ENCODE data around the gene MMRN1.

Gene MMRN1

GRCh38 chr4:89981789-89982334, 87.2 kb downstream of the MMRN1 start:
- TF ChIP-seq ZFP3 (CRISPR knock-in tag; IDR thresholded peaks at IDR 0.05): no peak
- TF ChIP-seq ZNF8 (CRISPR knock-in tag; IDR thresholded peaks at IDR 0.05): no peak
- no peak for TF ChIP-seq ZC3H10 (CRISPR knock-in tag; IDR thresholded peaks at IDR 0.05)
- TF ChIP-seq POU6F1 (CRISPR knock-in tag; IDR thresholded peaks at IDR 0.05; ENCODE audit: borderline replicate concordance, low read depth): no peak
- no peak for ATAC-seq

- TF ChIP-seq PPARA (CRISPR knock-in tag; IDR thresholded peaks at IDR 0.05; ENCODE audit: borderline replicate concordance) (no peak), ZC3H10 (CRISPR knock-in tag; IDR thresholded peaks at IDR 0.05) (no peak), ARNTL (CRISPR knock-in tag; IDR thresholded peaks at IDR 0.05; ENCODE audit: borderline replicate concordance, low read depth) (no peak), BACH2 (CRISPR knock-in tag; IDR thresholded peaks at IDR 0.05; ENCODE audit: borderline replicate concordance) (no peak), SNAI2 (CRISPR knock-in tag; IDR thresholded peaks at IDR 0.05) (no peak), ZNF565 (CRISPR knock-in tag; conservative IDR thresholded peaks at IDR 0.05; ENCODE audit: low read depth) (no peak)
- ATAC-seq: no peak
Observed at GRCh38 chr4:89988268-89988667, 93.6 kb downstream of the MMRN1 start.

- TF ChIP-seq ZFP3 (CRISPR knock-in tag; IDR thresholded peaks at IDR 0.05) (no peak), CSRNP3 (CRISPR knock-in tag; IDR thresholded peaks at IDR 0.05) (no peak), POU6F1 (CRISPR knock-in tag; IDR thresholded peaks at IDR 0.05; ENCODE audit: borderline replicate concordance, low read depth) (no peak), ZNF8 (CRISPR knock-in tag; IDR thresholded peaks at IDR 0.05) (no peak), TCF4 (CRISPR knock-in tag; IDR thresholded peaks at IDR 0.05; ENCODE audit: borderline replicate concordance) (no peak), ZNF70 (CRISPR knock-in tag; IDR thresholded peaks at IDR 0.05) (no peak)
- TF ChIP-seq, protein P1, sequence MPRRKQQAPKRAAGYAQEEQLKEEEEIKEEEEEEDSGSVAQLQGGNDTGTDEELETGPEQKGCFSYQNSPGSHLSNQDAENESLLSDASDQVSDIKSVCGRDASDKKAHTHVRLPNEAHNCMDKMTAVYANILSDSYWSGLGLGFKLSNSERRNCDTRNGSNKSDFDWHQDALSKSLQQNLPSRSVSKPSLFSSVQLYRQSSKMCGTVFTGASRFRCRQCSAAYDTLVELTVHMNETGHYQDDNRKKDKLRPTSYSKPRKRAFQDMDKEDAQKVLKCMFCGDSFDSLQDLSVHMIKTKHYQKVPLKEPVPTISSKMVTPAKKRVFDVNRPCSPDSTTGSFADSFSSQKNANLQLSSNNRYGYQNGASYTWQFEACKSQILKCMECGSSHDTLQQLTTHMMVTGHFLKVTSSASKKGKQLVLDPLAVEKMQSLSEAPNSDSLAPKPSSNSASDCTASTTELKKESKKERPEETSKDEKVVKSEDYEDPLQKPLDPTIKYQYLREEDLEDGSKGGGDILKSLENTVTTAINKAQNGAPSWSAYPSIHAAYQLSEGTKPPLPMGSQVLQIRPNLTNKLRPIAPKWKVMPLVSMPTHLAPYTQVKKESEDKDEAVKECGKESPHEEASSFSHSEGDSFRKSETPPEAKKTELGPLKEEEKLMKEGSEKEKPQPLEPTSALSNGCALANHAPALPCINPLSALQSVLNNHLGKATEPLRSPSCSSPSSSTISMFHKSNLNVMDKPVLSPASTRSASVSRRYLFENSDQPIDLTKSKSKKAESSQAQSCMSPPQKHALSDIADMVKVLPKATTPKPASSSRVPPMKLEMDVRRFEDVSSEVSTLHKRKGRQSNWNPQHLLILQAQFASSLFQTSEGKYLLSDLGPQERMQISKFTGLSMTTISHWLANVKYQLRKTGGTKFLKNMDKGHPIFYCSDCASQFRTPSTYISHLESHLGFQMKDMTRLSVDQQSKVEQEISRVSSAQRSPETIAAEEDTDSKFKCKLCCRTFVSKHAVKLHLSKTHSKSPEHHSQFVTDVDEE (CRISPR knock-in tag; IDR thresholded peaks at IDR 0.05): no peak
- TF ChIP-seq, protein P2, sequence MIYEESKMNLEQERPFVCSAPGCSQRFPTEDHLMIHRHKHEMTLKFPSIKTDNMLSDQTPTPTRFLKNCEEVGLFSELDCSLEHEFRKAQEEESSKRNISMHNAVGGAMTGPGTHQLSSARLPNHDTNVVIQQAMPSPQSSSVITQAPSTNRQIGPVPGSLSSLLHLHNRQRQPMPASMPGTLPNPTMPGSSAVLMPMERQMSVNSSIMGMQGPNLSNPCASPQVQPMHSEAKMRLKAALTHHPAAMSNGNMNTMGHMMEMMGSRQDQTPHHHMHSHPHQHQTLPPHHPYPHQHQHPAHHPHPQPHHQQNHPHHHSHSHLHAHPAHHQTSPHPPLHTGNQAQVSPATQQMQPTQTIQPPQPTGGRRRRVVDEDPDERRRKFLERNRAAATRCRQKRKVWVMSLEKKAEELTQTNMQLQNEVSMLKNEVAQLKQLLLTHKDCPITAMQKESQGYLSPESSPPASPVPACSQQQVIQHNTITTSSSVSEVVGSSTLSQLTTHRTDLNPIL (CRISPR knock-in tag; IDR thresholded peaks at IDR 0.05; ENCODE audit: low read depth): no peak
- ATAC-seq: no peak
Observed at GRCh38 chr4:89992744-89993143, 98.1 kb downstream of the MMRN1 start.

GRCh38 chr4:89994176-89994873, 99.7 kb downstream of the MMRN1 start:
- no peak for ATAC-seq
- TF ChIP-seq, protein P1 (CRISPR knock-in tag; IDR thresholded peaks at IDR 0.05): no peak
- TF ChIP-seq OSR1 (CRISPR knock-in tag; IDR thresholded peaks at IDR 0.05): no peak
- no peak for TF ChIP-seq GLIS3 (CRISPR knock-in tag; IDR thresholded peaks at IDR 0.05)
- no peak for TF ChIP-seq ZNF70 (CRISPR knock-in tag; IDR thresholded peaks at IDR 0.05)
- no peak for TF ChIP-seq ZNF8 (CRISPR knock-in tag; IDR thresholded peaks at IDR 0.05)
- no peak for TF ChIP-seq PATZ1 (CRISPR knock-in tag; IDR thresholded peaks at IDR 0.05; ENCODE audit: borderline replicate concordance)
- TF ChIP-seq TCF4 (CRISPR knock-in tag; IDR thresholded peaks at IDR 0.05; ENCODE audit: borderline replicate concordance): no peak
- TF ChIP-seq CSRNP3 (CRISPR knock-in tag; IDR thresholded peaks at IDR 0.05): no peak
- TF ChIP-seq CSDC2 (CRISPR knock-in tag; IDR thresholded peaks at IDR 0.05): no peak
